ENCODE results near the gene NEURL4. TPM values are rescaled to one million over a fixed set of nuclear protein-coding genes. Genes with fewer than 3 reads are reported as not detected.
A peak's percentile ranks its signal among the peaks of the same experiment; 100 is the strongest.

The NEURL4 gene
- total RNA-seq, 2 donors from 2014 or later = 30.2 to 55.8 TPM

DNA sequence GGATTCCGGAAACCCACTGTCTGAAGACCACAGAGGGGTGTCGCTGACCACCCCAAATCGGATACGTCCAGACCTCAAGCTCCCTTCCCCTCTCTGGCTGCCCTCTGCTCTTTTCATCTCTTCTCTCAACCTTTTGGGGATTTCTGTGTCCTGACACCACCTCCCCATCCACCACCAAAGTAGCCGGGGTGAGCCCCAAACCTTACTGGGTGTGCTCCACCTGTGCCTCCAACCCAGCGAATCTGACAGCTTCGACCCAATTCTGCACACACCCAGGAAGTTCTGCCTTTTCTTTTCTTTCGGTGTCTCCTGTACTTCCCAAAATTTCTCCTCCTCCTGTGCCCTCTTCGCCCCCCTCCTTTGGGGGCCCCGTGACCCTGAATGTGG is 23.4 kb upstream of the NEURL4 start:
- intact Hi-C loops (cut with DNase I) = loop anchor here (10.0 kb wide), 2 partner anchors 162 to 212 kb away; partner anchors contain the start of gene SENP3
- Histone ChIP-seq H3K27me3 (no peaks in the 10 kb centered on the region), H3K27ac (peak overlapping the region; percentile 99), H3K4me3 (peak overlapping the region; percentile 79), H3K9ac (ENCODE audit: low read depth in 2 of 2, low read length in 2 of 2) (peak overlapping the region; percentile 84 to 98), H3K9me3 (no peaks in the 10 kb centered on the region), H3K4me1 (peaks cover 14% of the 10 kb centered on the region), H3K36me3 (no peaks in the 10 kb centered on the region)
- DNase-seq = no peak
- TF ChIP-seq, protein P1, sequence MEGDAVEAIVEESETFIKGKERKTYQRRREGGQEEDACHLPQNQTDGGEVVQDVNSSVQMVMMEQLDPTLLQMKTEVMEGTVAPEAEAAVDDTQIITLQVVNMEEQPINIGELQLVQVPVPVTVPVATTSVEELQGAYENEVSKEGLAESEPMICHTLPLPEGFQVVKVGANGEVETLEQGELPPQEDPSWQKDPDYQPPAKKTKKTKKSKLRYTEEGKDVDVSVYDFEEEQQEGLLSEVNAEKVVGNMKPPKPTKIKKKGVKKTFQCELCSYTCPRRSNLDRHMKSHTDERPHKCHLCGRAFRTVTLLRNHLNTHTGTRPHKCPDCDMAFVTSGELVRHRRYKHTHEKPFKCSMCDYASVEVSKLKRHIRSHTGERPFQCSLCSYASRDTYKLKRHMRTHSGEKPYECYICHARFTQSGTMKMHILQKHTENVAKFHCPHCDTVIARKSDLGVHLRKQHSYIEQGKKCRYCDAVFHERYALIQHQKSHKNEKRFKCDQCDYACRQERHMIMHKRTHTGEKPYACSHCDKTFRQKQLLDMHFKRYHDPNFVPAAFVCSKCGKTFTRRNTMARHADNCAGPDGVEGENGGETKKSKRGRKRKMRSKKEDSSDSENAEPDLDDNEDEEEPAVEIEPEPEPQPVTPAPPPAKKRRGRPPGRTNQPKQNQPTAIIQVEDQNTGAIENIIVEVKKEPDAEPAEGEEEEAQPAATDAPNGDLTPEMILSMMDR (IDR thresholded peaks at IDR 0.05) = peak; percentile 37

DNA sequence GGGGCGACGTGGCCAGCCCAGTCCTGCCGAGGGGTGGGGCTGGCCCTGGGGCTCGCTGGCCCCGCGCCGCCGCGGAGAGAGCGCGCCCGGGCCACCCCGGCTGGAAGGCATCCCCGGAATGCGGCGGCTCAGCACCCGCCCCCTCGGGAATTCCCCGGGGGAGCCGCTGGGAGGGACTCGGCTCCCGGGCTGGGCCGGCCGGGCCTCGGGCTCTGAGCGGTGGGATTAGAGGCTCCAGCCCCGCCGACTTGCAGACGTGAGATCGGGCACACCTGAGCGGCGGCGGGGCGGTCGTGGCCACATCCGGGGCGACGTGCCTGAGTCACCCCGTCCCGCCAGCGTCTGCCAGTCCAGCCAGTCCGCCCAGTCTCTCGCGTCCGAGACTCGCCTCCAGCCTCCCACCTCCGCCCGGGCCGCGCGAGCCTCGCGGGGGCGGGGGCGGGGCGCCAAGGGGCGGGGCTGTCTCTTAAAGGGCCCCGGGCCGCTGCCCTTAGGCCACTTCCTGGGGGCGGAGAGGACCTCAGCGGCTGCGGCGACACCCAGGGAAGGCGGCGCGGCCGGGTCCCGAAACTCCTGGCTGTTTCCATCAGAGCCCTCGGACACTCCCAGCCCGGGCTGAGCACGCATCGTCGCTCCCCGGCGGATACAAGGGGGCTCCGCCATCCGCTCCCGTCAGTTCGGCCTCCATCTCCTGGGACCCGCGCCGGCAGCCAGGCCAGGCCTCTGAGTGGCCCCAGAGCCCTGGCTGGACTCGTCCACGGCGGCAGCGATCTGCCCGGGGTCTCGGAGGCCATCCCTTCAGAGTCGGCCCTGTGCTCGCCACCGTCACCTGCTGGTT is 22.7 kb upstream of the NEURL4 start, which contains the start of gene KCTD11:
Gene KCTD11 (plus strand): TSS at position 498 of the 838 bp plus-strand sequence.
- Histone ChIP-seq H3K9ac (ENCODE audit: low read depth in 2 of 2, low read length in 2 of 2) (peak within 1 kb of the TSS; percentile 93 to 98), H3K27ac (peak within 1 kb of the TSS; percentile 99), H3K4me1 (peaks cover 14% of the 10 kb centered on the region), H3K9me3 (no peaks in the 10 kb centered on the region), H3K4me3 (peak within 1 kb of the TSS; percentile 79), H3K27me3 (no peaks in the 10 kb centered on the region), H3K36me3 (no peaks in the 10 kb centered on the region)
- TF ChIP-seq, protein P1 (IDR thresholded peaks at IDR 0.05) = no peak
- intact Hi-C loops (cut with DNase I) = loop anchor here (10.0 kb wide), 2 partner anchors 163 to 213 kb away; partner anchors contain the start of gene SENP3
- peak; percentile 94 for DNase-seq

DNA sequence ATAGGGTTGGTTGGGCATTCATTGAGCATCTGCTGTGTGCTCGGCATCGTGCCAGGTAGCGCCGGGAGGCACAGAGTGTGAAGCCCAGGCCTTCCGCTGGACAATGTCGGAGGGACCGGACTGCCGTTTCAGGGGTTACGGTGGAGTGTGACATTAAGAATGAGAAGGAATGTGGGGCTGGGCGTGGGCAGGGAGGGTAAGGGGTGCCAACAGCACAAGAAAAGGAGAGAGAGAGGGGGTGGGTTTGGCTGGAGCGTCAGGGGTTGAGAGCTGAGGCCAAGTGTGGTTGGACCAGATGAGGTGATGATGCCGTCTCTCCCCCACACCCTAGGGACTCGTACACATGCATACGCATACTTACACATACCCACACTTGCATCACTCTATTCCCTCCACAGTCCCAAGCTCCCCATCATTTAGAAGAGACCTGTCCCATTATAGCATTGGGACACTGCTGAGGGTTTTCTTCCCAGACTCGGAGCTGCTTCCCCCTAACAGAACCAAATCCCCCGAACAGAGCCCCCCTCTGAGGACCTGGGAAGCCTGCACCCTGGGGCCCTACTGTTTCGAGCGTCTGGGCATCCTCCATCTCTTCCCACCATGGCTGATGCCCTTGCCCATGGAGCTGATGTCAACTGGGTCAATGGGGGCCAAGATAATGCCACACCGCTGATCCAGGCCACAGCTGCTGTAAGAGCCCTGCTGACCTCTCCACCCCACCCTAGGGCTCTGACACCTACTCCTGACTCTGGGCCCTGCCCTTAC is 19.5 kb upstream of the NEURL4 start:
- DNase-seq = no peak
- Histone ChIP-seq H3K27me3 (no peaks in the 10 kb centered on the region), H3K27ac (no peak overlapping the region), H3K36me3 (no peaks in the 10 kb centered on the region), H3K9ac (ENCODE audit: low read depth in 2 of 2, low read length in 2 of 2) (peak overlapping the region in 1 of 2 donors; percentile 20), H3K4me1 (peaks cover 9% of the 10 kb centered on the region), H3K9me3 (no peaks in the 10 kb centered on the region), H3K4me3 (no peak overlapping the region)
- intact Hi-C loops (cut with DNase I) = loop anchor here (5.0 kb wide), 1 partner anchor 296 kb away; no protein-coding TSS in a partner anchor
- TF ChIP-seq, protein P1 (IDR thresholded peaks at IDR 0.05) = no peak

DNA sequence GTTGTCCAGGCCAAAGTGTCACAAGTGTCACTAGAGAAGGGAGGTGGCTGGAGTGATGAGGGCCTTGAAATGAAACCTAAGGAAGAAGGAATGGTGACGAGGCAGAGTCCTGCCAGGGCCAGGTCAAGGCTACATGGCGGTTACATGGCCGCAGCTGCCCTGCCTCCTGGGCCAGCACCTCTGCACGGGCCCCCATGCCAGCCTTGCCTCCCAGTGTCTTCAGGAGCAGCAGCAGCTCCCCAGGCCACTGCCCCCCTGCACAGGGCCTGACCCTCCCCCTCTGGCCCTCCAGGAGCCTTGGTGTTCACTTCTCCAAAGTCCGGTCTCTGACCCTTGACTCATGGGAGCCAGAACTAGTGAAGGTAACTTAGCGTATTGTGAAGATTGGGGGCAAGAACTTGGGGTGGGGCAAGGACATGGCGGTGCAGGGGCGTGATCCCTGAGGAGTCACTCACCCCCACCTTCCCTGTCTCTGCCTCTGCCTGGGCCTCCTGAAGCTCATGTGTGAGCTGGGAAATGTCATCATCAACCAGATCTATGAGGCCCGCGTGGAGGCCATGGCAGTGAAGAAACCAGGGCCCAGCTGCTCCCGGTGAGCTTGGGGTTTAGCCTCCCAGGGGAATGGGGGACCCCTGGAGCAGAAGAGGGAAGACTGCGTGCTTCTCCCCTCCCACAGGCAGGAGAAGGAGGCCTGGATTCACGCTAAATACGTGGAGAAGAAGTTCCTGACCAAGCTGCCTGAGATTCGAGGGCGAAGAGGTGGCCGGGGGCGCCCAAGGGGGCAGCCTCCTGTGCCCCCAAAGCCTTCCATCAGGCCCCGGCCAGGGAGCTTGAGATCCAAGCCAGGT is 18.7 kb upstream of the NEURL4 start:
- H3K9ac ChIP-seq (ENCODE audit: low read depth in 2 of 2, low read length in 2 of 2) = peak overlapping the region in 1 of 2 donors; percentile 20
- peaks cover 7% of the 10 kb centered on the region for H3K4me1 ChIP-seq
- intact Hi-C loops (cut with DNase I) = loop anchor here (5.0 kb wide), 1 partner anchor 296 kb away; no protein-coding TSS in a partner anchor
- no peaks in the 10 kb centered on the region for H3K36me3 ChIP-seq
- DNase-seq = no peak
- H3K27me3 ChIP-seq = no peaks in the 10 kb centered on the region
- no peak overlapping the region for H3K4me3 ChIP-seq
- TF ChIP-seq, protein P1 (IDR thresholded peaks at IDR 0.05) = no peak
- no peaks in the 10 kb centered on the region for H3K9me3 ChIP-seq
- no peak overlapping the region for H3K27ac ChIP-seq

All from colonic mucosa (tissue), 4 donors.